Measurements from ENCODE around the gene TNPO3. TPM values are rescaled to one million over a fixed set of nuclear protein-coding genes. Genes with fewer than 3 reads are reported as not detected.
A peak's percentile ranks its signal among the peaks of the same experiment; 100 is the strongest.

Gene TNPO3
- polyA plus RNA-seq (2011; rRNA removed) (45.5 and 49.5 TPM in 2 replicates), polyA minus RNA-seq (2011; rRNA and poly(A)+ RNA removed) (71.8 and 79.1 TPM in 2 replicates)

DNA sequence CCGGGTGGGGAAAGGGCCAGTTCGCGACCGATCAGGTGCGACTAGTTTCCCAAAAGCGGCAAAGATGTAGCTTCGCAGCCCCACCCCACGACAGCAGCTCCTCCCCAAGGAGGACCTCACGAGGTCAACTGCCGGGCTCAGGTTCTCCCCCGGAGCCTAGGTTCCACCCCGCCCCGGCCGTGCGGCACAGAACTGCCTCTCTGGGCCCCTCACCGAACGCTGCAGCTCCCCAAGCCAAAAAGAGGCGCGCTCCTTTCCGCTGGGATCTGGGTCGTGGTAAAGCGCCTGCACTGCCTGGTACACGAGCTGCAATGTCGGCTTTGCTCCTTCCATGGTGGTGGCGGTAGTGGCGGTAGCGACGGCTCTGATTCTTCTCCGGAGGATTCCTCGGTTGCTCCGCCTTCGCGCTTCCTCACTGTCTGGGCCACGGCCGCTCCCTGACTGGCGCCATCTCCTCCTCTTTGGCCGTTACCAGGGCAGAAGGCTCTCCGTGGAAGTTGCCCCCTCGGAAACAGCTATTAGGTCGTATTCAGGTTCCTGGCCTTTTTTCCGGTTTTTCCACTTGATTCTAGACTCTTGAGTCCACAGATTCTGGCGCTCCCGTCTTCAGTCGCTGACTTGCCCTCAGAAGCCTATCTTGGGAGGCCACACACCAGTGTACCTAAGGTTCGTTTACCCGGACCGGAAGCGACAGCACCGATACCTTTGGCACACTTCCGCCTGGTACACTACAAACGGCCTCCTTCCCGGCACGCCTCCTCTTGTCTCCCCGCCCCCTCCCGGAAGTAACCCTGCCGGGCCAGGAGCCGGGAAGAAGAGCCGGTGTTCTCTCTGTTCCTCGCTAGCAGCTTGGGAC, at the start of gene TNPO3:
TSS of gene TNPO3 (minus strand) at position 674 of the 856 bp plus-strand sequence. CDS start at position 333, 341 bp downstream.
- DNase-seq (ENCODE audit: low read depth, low spot score) = peak; percentile 72
- Histone ChIP-seq H3K27ac (ENCODE audit: low read depth, low read length) (peak within 1 kb of the TSS; percentile 99), H3K27me3 (ENCODE audit: control insufficient read depth, insufficient read depth, low read length) (peaks cover 3% of the 10 kb centered on the region), H3K9me3 (ENCODE audit: control insufficient read depth, insufficient read depth, low read length) (no peaks in the 10 kb centered on the region), H3K4me3 (ENCODE audit: low read depth, low read length) (peak within 1 kb of the TSS; percentile 99)
- TF ChIP-seq, protein P1, sequence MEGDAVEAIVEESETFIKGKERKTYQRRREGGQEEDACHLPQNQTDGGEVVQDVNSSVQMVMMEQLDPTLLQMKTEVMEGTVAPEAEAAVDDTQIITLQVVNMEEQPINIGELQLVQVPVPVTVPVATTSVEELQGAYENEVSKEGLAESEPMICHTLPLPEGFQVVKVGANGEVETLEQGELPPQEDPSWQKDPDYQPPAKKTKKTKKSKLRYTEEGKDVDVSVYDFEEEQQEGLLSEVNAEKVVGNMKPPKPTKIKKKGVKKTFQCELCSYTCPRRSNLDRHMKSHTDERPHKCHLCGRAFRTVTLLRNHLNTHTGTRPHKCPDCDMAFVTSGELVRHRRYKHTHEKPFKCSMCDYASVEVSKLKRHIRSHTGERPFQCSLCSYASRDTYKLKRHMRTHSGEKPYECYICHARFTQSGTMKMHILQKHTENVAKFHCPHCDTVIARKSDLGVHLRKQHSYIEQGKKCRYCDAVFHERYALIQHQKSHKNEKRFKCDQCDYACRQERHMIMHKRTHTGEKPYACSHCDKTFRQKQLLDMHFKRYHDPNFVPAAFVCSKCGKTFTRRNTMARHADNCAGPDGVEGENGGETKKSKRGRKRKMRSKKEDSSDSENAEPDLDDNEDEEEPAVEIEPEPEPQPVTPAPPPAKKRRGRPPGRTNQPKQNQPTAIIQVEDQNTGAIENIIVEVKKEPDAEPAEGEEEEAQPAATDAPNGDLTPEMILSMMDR (IDR thresholded peaks at IDR 0.05; ENCODE audit: low read depth, low read length) = peak; percentile 2; the same call in 1 of the 2 replicates
- ChIA-PET POLR2A (interaction anchor here (0.5 to 1.8 kb wide), 4 partner anchors 11 to 170 kb away, joined by 3 to 13 read pairs (median 8); partner anchors contain the start of gene AHCYL2), CTCF (interaction anchor here (0.6 to 2.2 kb wide), 2 partner anchors 37 to 156 kb away, joined by 3 to 11 read pairs; no protein-coding TSS in a partner anchor)

DNA sequence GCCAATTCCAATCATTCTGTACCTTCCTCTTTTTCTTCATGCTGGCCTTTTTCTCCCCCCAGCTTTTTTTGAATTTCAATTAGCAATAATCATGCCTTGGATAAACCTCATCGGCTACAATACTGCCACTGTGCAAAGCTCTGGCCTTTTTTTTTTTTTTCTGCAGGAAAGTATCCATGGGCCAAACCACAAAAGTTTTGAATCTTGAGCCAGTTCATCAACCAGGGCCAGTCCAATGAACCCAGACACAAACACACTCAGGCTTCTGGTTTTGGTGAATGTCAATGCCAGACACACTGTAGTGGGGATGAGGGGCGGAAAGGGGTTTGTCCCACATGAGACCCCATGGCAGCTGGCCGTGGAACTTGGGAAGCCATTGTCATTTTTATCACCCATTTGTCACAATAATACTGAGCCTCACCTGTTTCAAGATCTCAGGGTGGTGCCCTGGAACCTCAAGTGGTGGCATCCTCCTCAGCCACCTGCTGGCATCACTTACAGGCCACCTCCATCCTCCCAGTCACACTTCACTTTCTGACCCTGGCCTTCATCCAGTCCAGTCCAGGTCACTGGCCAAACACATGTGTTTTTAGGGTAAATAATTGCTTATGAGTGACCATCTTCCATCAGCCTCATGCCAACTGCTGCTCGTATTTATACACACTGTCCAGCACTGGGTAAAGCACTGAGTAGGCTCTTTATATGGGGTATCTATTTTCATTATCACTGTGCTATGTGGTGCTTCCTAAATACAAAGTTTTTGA, 48.8 kb upstream of the TNPO3 start:
- ChIA-PET CTCF (interaction anchor here (2.6 kb wide), 1 partner anchor 12 kb away, joined by 26 read pairs; no protein-coding TSS in a partner anchor), POLR2A (no interaction called here)
- TF ChIP-seq, protein P1 (IDR thresholded peaks at IDR 0.05; ENCODE audit: low read depth, low read length) = no peak
- Histone ChIP-seq H3K4me3 (ENCODE audit: low read depth, low read length) (no peak overlapping the region), H3K27me3 (ENCODE audit: control insufficient read depth, insufficient read depth, low read length) (peaks cover 21% of the 10 kb centered on the region), H3K27ac (ENCODE audit: low read depth, low read length) (no peak overlapping the region), H3K9me3 (ENCODE audit: control insufficient read depth, insufficient read depth, low read length) (no peaks in the 10 kb centered on the region)
- DNase-seq (ENCODE audit: low read depth, low spot score) = no peak

DNA sequence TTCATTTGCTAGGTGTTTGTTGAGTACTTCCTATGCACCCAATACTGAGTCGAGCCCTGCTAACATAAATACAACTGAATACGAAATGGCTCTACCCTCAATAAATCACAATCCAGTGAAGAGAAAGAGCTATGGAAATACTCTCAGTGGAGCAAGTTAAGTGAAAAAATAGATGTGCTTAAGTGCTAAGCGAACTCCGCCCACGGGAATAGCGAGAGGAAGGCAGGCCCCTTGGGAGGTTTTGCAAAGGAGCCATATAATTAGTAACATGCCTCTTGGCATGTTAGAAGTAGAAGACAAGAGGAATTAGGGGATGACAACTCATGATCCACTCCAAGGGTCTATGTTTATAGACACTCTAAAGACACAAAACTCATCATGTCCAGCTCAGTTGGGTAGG, 46.8 kb upstream of the TNPO3 start:
- CTCF ChIA-PET = interaction anchor here (0.7 to 2.6 kb wide), 2 partner anchors 10 to 62 kb away, joined by 3 to 26 read pairs; no protein-coding TSS in a partner anchor

DNA sequence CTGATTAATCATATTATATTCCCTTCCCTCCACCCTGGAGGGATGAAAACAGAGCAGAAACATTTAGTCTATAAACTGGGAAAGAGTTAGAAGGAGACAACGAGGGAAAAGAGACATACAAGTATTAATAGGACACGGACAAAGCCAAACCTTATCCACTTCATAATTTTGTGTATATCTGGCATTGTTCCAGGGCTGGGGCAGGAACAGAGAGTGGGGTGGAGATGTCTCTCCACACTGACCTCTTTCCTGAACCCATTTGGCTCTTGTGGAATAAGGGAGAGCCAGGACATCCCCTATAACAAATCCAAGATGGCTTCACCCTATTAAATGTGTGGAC, 45.9 kb upstream of the TNPO3 start:
- Histone ChIP-seq H3K27ac (ENCODE audit: low read depth, low read length) (no peak overlapping the region), H3K27me3 (ENCODE audit: control insufficient read depth, insufficient read depth, low read length) (peaks cover 23% of the 10 kb centered on the region), H3K4me3 (ENCODE audit: low read depth, low read length) (no peak overlapping the region), H3K9me3 (ENCODE audit: control insufficient read depth, insufficient read depth, low read length) (no peaks in the 10 kb centered on the region)
- CTCF ChIA-PET = interaction anchor here (1.1 to 2.6 kb wide), 2 partner anchors 9 kb away, joined by 4 to 26 read pairs; no protein-coding TSS in a partner anchor
- POLR2A ChIA-PET = interaction anchor here (0.6 kb wide), 1 partner anchor 475 kb away, joined by 3 read pairs; no protein-coding TSS in a partner anchor
- DNase-seq (ENCODE audit: low read depth, low spot score) = no peak
- TF ChIP-seq, protein P1 (IDR thresholded peaks at IDR 0.05; ENCODE audit: low read depth, low read length) = no peak

More for the DNA sequence above, 46.8 kb upstream of the TNPO3 start:
- DNase-seq (ENCODE audit: low read depth, low spot score) = no peak
- Histone ChIP-seq H3K27me3 (ENCODE audit: control insufficient read depth, insufficient read depth, low read length) (peaks cover 25% of the 10 kb centered on the region), H3K27ac (ENCODE audit: low read depth, low read length) (no peak overlapping the region), H3K4me3 (ENCODE audit: low read depth, low read length) (no peak overlapping the region), H3K9me3 (ENCODE audit: control insufficient read depth, insufficient read depth, low read length) (no peaks in the 10 kb centered on the region)
- TF ChIP-seq, protein P1 (IDR thresholded peaks at IDR 0.05; ENCODE audit: low read depth, low read length) = no peak
- POLR2A ChIA-PET = interaction anchor here (0.6 kb wide), 1 partner anchor 1791 kb away, joined by 7 read pairs; no protein-coding TSS in a partner anchor
